Urothelium cell line (cell line): ENCODE results near the gene BUB3.
A peak's percentile ranks its signal among the peaks of the same experiment; 100 is the strongest.
"Not testable (repeated sequence)": the region's sequence is repeated elsewhere in the genome, so short reads cannot be mapped to it uniquely, and the experiment has no call there.

Experiments used
- DNase-seq: peaks from one replicate; pipeline ENCODE4 v3.0.0; 2011; ENCODE audit warnings: low spot score, mixed read lengths
- FAIRE-seq: peaks from 2 replicates; lab custom pipeline; 2011; peaks lifted over from hg19 to GRCh38; lab: Jason Lieb, UNC

BUB3 gene

DNA sequence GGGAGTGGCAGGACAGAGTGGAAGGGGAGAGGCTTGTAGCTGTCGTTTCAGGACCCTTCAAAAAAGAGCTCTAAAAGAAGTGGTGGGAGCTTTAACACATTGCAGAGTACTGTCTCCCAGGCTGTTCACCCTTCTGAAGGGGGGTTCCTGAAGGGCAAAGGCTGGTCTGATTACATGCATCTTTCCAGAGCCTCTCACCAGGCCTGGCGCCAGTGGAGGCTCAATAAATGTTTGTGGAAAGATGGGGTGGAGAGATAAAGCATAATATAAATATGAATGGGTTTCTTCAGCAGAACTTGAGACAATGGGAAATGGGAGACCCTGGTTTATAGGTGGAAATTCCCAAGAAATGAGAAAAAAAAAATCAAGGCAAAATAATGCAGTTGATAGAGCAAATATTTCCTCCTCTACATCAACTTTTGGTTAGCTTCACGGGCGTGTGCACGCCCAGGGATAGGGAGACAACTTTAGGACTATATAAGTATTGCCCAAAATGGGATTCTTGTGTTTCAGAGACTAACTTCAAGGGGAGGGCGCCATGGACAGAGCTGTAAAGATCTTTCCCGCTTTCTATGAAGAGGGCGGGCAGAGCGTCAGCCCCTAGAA, 613 bp upstream of the BUB3 start:
- no peak for DNase-seq
- no peak for FAIRE-seq

DNA sequence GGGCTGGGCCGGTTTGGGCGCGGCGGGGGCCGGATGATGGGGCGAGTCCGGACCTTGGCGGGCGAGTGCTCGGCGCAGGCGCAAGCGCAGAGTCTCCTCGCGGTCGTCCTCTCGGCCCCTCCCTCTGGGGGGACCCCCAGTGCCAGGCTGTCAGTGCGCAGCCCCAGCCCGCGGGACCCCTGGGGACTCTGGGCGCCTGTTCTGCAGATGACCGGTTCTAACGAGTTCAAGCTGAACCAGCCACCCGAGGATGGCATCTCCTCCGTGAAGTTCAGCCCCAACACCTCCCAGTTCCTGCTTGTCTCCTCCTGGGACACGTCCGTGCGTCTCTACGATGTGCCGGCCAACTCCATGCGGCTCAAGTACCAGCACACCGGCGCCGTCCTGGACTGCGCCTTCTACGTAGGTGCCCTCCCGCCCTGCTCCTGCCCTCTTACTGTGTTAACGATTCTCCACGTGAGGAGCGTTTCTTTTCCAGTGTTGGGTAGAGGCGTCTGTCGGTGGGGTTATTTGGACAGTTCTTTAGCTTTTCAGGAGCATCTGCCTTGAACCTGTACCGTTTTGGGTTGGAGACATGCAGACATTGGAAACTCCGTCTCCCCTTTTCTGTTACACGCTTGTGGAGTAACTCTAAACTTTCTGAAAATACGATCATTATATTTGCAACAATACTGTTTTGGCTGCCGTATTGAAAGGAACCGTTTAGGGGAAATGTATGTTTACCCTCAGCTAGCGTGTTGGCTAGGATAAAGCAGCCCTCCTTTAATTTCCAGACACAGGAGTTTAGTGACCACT, 706 bp downstream of the BUB3 start:
- peak; percentile 27 for FAIRE-seq
- DNase-seq: peak; percentile 58

DNA sequence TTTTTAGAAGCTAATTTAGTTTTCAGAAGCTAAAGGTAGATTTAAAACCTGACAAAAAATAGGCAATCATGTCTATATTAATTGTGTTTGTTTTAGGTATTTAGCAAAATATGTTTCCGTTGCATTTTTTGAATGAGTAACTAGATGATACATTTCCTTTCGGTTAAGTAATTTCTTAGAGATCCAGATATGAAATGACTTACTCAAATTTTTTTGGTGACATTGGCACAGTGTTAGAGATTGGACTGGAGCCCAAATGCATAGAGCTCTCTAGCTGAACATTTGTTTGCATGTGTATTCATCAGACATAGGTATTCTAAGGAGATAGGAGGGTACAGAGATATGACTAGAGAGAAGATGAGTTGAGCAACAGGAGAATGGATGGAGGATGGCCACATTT, 1.9 kb downstream of the BUB3 start:
- FAIRE-seq: no peak
- no peak for DNase-seq

DNA sequence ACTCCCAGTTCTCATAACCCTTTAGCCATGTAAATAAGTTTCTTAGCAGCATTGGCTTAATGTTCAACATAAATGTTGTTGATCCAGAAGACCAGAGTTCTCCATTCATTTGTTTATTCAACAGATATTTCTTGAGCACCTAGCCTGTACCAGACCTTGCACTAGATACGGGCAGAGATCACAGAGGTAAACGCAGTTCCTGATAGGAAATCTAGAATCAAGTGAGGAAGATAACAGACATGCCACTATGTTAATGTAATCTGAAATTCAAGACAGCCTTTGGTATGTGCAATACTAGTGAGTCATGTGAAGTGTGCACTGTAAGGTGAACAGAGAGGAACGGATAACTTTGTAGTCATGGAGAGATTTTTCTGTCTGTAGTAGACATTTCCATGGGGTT, 3.0 kb downstream of the BUB3 start:
- FAIRE-seq (no peak), DNase-seq (no peak)

DNA sequence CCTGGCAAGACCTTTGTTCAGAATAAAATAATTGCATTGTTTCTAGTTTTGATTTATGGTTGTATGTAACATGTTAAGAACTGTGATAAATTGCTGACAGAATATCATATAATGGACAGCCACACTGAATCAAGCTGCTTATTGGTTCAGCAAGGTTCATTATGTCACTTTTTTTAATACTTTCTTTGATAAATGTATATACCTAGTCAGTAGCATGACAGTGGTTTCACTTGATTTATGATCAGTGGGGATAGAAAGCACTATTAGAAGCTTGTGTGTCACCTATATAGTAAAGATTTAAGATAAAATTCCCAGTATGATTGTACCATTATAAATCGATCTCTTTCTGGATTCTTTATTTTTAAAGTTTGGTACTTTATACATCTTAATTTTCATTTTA, 4.5 kb downstream of the BUB3 start:
- no peak for DNase-seq
- no peak for FAIRE-seq

DNA sequence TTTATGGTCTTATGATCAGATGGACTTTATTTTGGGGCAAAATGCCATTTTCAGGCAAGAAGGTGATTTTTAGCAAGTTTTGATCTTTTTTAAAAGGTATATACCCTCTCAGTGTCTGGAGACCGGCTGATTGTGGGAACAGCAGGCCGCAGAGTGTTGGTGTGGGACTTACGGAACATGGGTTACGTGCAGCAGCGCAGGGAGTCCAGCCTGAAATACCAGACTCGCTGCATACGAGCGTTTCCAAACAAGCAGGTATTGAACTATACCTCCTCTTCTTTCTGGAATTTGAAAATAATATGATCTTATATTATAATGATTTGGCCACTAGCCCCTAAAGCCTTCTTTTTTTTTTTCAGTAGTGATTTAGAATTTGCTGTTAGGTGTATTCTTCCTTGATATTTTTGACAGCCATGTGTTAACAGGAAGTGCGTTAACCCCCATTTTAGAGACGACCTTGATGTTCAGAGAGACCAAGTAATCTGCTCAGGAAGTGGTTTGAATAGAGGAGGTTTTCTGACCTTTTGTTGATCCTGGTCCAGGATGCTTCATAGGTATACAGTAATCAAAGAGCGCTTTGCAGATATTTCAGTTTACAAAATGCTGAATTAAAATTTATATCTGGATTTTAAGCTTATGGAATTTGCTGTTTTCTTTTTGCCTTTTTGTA, 6.2 kb downstream of the BUB3 start:
- FAIRE-seq: no peak
- no peak for DNase-seq

DNA sequence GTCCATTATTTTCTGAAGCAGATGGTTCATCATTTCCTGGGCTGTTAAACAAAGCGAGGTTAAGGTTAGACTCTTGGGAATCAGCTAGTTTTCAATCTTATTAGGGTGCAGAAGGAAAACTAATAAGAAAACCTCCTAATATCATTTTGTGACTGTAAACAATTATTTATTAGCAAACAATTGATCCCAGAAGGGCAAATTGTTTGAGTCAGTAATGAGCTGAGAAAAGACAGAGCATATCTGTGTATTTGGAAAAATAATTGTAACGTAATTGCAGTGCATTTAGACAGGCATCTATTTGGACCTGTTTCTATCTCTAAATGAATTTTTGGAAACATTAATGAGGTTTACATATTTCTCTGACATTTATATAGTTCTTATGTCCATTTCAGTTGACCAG, 10.1 kb downstream of the BUB3 start:
- no peak for FAIRE-seq
- DNase-seq: no peak

DNA sequence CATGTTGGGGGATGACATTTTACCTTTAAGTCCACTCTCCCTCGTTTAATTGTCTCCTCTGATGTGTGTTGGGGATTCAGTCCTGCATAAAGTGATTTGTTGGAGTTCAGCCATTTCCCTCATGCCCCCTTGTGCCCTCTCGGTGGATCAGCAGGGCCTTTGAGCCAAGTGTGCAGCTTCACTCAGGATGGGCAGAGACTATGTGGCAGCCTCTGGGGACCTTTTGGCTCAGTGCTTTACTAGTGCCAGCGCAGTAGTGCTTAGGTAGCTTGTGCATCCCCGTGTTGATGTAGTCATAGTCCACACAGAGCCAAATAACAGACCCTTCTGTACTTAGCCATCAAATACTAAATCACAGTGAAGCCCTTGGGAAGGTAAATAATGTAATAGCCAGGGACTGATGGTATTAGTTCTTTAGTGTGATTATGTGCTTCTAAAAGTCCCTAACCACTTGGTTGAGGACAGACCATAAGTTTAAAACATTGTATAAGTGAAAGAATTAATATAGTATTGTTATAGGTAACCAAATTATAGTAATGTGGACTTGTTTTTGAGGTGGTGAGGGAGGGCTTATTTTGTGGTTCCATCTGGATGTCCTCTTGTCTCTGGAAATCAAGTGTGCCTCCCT, 11.4 kb downstream of the BUB3 start:
- DNase-seq (no peak), FAIRE-seq (no peak)

DNA sequence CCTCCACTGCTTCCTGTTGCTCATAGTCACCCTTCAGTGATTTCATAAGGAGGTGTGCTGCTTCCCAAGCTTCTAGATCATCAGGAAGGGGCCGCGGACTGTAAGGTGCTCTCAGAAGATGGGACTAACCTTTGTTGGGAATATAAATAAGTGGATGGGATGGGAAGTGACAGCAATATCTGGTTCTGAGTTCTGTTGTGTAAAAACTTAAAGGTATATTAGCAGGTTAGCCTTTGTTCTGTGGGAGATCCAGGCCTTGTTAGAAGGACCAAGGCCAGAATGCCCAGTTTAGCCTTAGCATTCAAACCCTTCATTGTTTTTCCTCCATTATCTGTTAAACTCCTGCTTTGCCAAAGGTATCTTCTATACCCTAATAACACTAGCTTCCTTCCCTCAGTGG, 12.4 kb downstream of the BUB3 start:
- no peak for FAIRE-seq
- no peak for DNase-seq

DNA sequence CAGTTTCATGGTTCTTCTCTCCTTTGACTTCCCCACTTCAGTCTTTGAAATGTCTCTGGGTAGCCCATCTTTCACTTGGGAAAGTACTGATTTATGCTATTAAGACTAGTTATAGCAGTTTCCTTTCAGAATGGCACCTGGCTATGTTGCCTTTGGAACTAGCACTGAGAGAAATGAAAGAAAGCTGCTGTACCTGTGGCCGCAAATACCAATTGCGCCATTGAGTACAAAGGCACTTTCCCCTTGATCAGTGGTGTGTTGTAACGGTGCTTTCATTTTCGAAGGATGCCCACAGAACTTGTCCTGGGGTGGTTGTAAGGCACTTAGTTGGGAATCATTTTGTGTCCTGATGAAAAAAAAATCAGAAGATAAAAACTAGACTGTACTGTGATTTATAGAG, 16.8 kb downstream of the BUB3 start:
- no peak for DNase-seq
- no peak for FAIRE-seq

DNA sequence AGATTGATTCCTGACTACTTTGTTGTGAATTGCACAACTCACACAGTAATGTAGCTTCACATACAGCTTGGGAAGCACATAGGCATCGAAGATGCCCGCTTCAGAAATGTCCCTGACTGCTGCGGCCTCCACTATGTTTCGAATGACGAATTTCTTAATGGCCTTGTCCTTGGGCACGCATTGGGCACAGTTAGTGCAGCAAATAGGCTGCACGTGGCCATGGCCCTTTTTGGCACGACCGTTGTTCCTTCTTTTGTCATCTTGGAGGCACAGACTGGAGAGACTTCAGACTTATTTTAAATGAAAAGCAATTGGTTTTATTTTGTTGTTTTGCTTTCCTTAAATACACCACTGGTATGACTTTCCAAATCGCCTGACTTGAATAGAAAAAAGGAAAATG, 17.4 kb downstream of the BUB3 start:
- FAIRE-seq, DNase-seq: not testable (repeated sequence)

DNA sequence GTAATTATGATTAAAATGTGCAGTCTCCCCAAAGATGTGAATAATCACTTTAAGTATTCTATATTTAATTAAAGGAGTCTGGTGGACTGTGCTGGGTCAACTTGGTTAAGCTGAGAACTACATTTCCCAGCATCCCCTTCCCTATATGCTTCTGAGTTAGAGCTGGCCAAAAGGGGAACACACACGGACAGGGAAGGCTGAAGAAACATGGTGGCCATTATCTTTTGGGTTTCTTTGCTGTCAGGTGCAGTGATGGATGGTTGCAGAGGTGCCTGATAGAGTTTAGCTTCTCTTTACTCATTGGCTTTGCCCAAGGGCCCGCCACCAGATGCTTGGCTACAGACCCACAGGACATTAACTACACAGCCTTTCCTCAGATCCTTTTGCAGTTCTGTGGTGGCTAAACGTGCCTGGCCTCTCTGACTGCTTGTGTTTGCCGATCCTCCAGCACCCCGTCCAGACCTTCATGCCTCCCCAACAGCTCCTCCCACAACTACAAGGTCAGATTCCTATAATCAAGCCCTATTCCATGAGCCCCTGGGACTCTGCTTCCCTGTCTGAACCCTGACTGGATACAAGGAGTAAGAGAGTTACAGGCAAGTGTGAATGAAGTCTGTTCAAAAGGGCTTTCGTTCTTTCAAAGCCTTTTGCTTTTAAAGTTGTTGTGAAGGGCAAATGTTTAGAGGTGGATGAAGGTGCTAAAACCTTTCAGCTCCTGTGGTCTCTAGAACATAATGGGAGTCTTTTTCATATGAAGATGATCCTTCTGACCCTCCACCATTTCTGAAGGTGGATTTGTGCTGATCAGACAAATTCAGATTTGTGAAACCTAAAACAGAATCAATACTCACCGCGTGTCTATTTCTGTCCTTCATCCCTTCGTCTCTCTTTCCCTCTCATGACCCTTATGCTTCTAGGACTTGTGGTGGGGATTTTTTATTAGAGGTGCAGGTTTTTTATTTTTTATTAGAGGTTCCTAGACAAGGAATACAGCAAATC, 21.5 kb downstream of the BUB3 start:
- DNase-seq: no peak
- FAIRE-seq: no peak

DNA sequence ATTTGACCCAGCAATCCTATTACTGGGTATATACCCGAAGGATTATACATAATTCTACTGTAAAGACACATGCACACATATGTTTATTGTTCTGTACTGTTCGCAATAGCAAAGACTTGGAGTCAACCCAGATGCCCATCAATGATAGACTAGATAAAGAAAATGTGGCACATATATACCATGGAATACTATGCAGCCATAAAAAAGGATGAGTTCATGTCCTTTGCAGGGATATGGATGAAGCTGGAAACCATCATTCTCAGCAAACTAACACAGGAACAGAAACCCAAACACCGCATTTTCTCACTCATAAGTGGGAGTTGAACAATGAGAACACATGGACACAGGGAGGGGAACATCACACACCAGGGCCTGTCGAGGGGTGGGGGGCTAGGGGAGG, 24.2 kb downstream of the BUB3 start:
- DNase-seq, FAIRE-seq: not testable (repeated sequence)

DNA sequence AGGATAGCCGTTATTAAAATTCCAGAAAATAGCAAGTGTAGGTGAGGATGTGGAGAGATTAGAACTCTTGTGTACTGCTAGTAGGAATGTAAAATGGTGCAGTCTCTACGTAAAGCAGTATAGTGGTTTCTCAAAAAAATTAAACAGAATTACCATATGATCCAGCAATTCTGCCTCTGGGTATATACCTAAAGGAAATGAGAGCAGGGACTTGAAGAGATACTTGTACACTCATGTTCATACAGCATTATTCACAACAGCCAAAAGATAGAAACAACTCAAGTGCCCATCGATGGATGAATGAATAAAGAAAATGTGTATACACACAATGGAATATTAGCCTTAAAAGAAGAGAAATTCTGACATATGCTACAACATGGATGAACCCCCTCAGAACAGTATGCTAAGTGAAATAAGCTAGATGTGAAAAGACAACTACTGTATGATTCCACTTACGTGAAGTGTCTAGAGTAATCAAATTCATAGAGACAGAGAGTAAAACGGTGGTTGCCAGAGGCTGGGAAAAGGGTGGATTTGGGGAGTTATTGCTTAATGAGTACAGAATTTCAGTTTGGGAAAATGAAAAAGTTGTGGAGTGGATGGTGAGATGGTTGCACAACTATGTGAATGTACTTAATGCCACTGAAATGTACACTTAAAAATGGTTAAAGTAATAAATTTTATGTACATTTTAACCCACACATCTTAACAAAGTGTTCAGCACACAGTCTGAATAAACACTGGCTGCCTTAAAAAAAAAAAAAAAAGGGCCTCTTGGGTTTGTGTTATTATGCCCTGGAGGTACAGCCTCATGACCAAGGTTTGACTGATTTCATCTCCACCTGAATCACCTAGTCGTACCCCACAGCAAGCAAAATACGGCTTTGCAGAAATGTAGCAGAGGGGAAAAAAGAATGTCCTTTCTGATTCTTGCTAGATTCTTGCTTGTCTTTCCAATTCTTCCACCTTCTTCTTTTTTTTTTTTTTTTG, 26.2 kb downstream of the BUB3 start:
- no peak for DNase-seq
- no peak for FAIRE-seq

DNA sequence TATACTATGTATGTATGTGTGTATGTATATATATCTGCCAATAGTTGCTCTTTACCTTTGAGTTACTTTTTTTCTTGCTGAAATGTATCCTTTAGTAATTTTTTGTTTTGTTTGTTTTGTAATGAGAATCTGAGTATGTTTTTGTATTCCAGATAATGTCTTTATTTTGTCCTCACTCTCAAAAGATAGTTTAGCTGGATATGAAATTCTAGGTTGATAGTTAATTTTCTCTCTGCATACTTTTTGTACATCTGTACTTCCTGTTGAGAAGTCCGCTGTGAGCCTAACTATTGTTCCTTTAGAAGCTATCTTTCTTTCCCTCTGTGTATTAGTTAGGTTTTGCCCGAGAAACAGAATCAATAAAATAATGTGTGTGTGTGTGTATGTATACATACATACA, 29.5 kb downstream of the BUB3 start:
- no peak for DNase-seq
- no peak for FAIRE-seq

DNA sequence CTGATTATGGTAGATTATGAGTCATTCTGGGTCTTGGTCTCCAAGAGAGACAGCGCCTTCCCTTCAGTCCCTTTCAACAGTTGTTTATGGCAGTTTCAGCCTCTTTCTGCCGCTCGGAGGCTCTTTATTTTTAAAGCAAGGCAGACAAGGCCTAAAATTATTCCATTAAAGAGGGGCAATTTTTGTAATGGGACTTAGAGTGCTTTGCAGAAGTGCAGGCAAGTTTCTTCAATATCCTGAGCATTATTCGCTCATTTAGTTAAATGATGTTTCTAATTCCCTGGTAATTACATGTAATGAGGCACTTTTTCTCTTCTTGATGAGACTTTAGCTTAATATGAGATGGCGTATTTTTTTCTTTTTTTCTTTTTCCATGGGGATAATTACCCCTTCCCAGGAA, 33.6 kb downstream of the BUB3 start:
- no peak for DNase-seq
- no peak for FAIRE-seq

DNA sequence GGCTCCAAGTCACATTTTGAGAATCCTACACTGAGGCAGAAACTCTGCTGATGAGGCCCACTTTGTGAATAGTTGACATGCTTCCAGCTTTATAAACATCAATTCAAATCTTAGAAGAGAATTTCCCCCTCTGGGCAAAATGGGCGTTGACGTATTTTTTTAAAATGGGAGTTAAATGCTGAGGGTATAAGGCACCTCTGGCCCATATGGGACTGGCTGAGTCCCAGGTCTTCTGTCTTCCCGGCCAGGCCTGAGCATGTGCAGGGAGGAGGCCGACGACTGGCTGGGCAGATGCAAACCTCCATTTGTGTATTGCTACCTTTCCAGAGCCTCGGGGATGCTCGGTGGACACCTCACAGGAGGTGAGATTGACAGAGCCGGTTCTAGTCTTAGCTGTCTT, 37.7 kb downstream of the BUB3 start:
- DNase-seq (no peak), FAIRE-seq (no peak)

DNA sequence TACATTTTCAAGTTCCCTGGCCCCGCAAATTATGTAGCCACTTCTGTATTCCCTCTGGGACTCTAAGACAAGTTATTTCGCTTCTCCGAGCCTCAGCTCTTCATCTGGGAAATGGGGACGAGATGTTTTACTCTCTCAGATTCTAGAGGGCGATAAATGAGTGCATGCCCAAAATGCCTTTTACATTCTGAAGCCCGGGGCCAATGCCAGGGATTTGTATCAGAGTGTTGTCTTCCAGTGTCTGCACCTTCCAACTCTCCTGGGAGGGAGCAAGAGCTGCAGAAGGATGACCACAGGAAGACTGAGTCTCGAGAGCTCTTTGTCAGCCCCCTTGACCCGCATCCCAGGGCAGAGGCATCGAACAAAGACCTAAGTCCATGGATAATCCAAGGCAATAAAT, 39.9 kb downstream of the BUB3 start:
- DNase-seq (no peak), FAIRE-seq (no peak)

DNA sequence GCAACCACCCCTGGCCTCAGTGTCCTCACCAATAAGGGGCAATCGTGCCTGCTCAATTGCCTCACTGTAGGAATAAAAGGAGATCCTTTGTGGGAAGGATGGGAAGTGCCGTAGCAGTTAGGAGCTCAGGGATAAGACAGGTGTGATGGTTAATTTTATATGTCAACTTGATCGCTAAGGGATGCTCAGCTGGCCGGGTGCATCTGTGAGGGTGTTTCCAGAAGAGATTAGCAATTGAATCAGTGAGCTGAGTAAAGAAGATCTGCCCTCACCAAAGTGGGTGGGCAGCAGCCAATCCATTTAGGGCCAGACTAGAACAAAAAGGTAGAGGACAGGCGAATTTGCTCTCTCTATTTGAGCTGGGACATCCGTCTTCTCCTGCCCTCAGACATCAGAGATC, 46.3 kb downstream of the BUB3 start:
- FAIRE-seq (no peak), DNase-seq (no peak)
